OCI-LY7 (cell line): ENCODE measurements around the gene ZNF827.

ENCODE experiments used
- EZH2phosphoT487 ChIP-seq: fragments of 200-600 bp; sonication (generic); IDR thresholded peaks from 2 replicates; pipeline ENCODE4 v1.6.1; 2018; ENCODE audit warnings: low read depth, borderline replicate concordance, mild to moderate bottlenecking, mixed run types, antibody characterized with exemption, low read length, moderate library complexity, mixed read lengths
- TF ChIP-seq, protein P1 (sequence below): fragments of 200-600 bp; sonication (generic); conservative IDR thresholded peaks from 2 replicates; pipeline ENCODE4 v1.5.1; 2014; ENCODE audit warnings: mild to moderate bottlenecking, antibody characterized with exemption, low read length, moderate library complexity, mixed read lengths

GRCh38 chr4:145928748-145929147, 9.9 kb downstream of the ZNF827 start:
- TF ChIP-seq, protein P1, sequence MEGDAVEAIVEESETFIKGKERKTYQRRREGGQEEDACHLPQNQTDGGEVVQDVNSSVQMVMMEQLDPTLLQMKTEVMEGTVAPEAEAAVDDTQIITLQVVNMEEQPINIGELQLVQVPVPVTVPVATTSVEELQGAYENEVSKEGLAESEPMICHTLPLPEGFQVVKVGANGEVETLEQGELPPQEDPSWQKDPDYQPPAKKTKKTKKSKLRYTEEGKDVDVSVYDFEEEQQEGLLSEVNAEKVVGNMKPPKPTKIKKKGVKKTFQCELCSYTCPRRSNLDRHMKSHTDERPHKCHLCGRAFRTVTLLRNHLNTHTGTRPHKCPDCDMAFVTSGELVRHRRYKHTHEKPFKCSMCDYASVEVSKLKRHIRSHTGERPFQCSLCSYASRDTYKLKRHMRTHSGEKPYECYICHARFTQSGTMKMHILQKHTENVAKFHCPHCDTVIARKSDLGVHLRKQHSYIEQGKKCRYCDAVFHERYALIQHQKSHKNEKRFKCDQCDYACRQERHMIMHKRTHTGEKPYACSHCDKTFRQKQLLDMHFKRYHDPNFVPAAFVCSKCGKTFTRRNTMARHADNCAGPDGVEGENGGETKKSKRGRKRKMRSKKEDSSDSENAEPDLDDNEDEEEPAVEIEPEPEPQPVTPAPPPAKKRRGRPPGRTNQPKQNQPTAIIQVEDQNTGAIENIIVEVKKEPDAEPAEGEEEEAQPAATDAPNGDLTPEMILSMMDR = no peak
- no peak for TF ChIP-seq EZH2phosphoT487
